Measurements from ENCODE around the gene PANK4.
A peak's percentile ranks its signal among the peaks of the same experiment; 100 is the strongest.

PANK4 gene

GRCh38 chr1:2530513-2531361 is 4.3 kb upstream of the PANK4 start:
- DNase-seq (ENCODE audit: low read depth in 2 of 3, low spot score in 1 of 3), result no peak

- DNase-seq (ENCODE audit: low read depth in 2 of 3, low spot score in 1 of 3), result no peak
Observed at GRCh38 chr1:2529784-2530512, 3.6 kb upstream of the PANK4 start, which contains the start of gene HES5. Gene HES5 (minus strand): TSS chr1:2530263. CDS start chr1:2530164, 99 bp downstream.

- DNase-seq (ENCODE audit: low read depth in 2 of 3, low spot score in 1 of 3), result no peak
Observed at GRCh38 chr1:2528966-2529783, 2.8 kb upstream of the PANK4 start.

GRCh38 chr1:2528611-2528965 is 2.2 kb upstream of the PANK4 start:
- DNase-seq (ENCODE audit: low read depth in 2 of 3, low spot score in 1 of 3), result no peak

- no peak for DNase-seq (ENCODE audit: low read depth in 2 of 3, low spot score in 1 of 3)
Observed at GRCh38 chr1:2528016-2528415, 1.6 kb upstream of the PANK4 start.

GRCh38 chr1:2527556-2527860 is 1.1 kb upstream of the PANK4 start:
- DNase-seq (ENCODE audit: low read depth in 2 of 3, low spot score in 1 of 3), result no peak

GRCh38 chr1:2526824-2527555 is 594 bp upstream of the PANK4 start:
- peak; percentile 47 to 61 (median 52) for DNase-seq (ENCODE audit: low read depth in 2 of 3, low spot score in 1 of 3)

- DNase-seq (ENCODE audit: low read depth in 2 of 3, low spot score in 1 of 3), result no peak
Observed at GRCh38 chr1:2525572-2525919, 850 bp downstream of the PANK4 start.

GRCh38 chr1:2523891-2524609 is 2.3 kb downstream of the PANK4 start:
- DNase-seq (ENCODE audit: low read depth in 2 of 3, low spot score in 1 of 3), result no peak

GRCh38 chr1:2523191-2523890 is 3.1 kb downstream of the PANK4 start:
- DNase-seq (ENCODE audit: low read depth in 2 of 3, low spot score in 1 of 3), result no peak

- no peak for DNase-seq (ENCODE audit: low read depth in 2 of 3, low spot score in 1 of 3)
Observed at GRCh38 chr1:2522230-2522629, 4.2 kb downstream of the PANK4 start.

GRCh38 chr1:2520806-2521205 is 5.6 kb downstream of the PANK4 start:
- no peak for DNase-seq (ENCODE audit: low read depth in 2 of 3, low spot score in 1 of 3)

GRCh38 chr1:2520206-2520605 is 6.2 kb downstream of the PANK4 start:
- DNase-seq (ENCODE audit: low read depth in 2 of 3, low spot score in 1 of 3), result no peak

- no peak for DNase-seq (ENCODE audit: low read depth in 2 of 3, low spot score in 1 of 3)
Observed at GRCh38 chr1:2519729-2520128, 6.7 kb downstream of the PANK4 start.

- no peak for DNase-seq (ENCODE audit: low read depth in 2 of 3, low spot score in 1 of 3)
Observed at GRCh38 chr1:2519029-2519685, 7.2 kb downstream of the PANK4 start.

- no peak for DNase-seq (ENCODE audit: low read depth in 2 of 3, low spot score in 1 of 3)
Observed at GRCh38 chr1:2518528-2518927, 7.9 kb downstream of the PANK4 start.

- DNase-seq (ENCODE audit: low read depth in 2 of 3, low spot score in 1 of 3), result no peak
Observed at GRCh38 chr1:2517966-2518365, 8.4 kb downstream of the PANK4 start.

GRCh38 chr1:2516946-2517345 is 9.4 kb downstream of the PANK4 start:
- DNase-seq (ENCODE audit: low read depth in 2 of 3, low spot score in 1 of 3), result no peak

- DNase-seq (ENCODE audit: low read depth in 2 of 3, low spot score in 1 of 3), result no peak
Observed at GRCh38 chr1:2516124-2516523, 10.3 kb downstream of the PANK4 start.

- DNase-seq (ENCODE audit: low read depth in 2 of 3, low spot score in 1 of 3), result no peak
Observed at GRCh38 chr1:2515763-2516080, 10.7 kb downstream of the PANK4 start.

Measured in stimulated activated CD4-positive, alpha-beta T cell treated with anti-CD3 and anti-CD28 coated beads, Interleukin-12 subunit alpha, Interleukin-12 subunit beta, amount 100 ng/mL, for 48 hours (primary cell).